Astrocyte (in vitro differentiated cells and primary cell): Measurements from ENCODE around the gene ZNF70. TPM values are rescaled to one million over a fixed set of nuclear protein-coding genes. Genes with fewer than 3 reads are reported as not detected.

Source experiments
- DNase-seq: peaks from one replicate; pipeline ENCODE4 v3.0.0-alpha.2; 2010; ENCODE audit warnings: low read depth
- FAIRE-seq: peaks from 2 replicates; lab custom pipeline; 2011; peaks lifted over from hg19 to GRCh38; lab: Jason Lieb, UNC
- H2AFZ ChIP-seq: 2 replicates; pipeline ENCODE4 v1.6.0; 2012; ENCODE audit warnings: low read depth, low read length, inconsistent platforms
- H3K27ac ChIP-seq: 2 replicates; pipeline ENCODE4 v1.5.1; 2011; ENCODE audit warnings: low read depth, low read length, inconsistent platforms
- H3K27me3 ChIP-seq: 2 replicates; pipeline ENCODE4 v1.6.0; 2011; ENCODE audit warnings: low read length, inconsistent platforms; ENCODE audit not compliant: insufficient read depth
- H3K36me3 ChIP-seq: 2 replicates; pipeline ENCODE4 v1.5.1; 2011; ENCODE audit warnings: low read length, inconsistent platforms; ENCODE audit not compliant: insufficient read depth
- H3K4me1 ChIP-seq: 2 replicates; pipeline ENCODE4 v1.5.1; 2011; ENCODE audit warnings: low read length, inconsistent platforms; ENCODE audit not compliant: insufficient read depth
- H3K4me2 ChIP-seq: 2 replicates; pipeline ENCODE4 v1.6.0; 2012; ENCODE audit warnings: low read length, inconsistent platforms
- H3K4me3 ChIP-seq: 2 replicates; pipeline ENCODE4 v1.5.1; 2011; ENCODE audit warnings: low read depth, mild to moderate bottlenecking, low read length, inconsistent platforms; ENCODE audit not compliant: insufficient read depth
- H3K79me2 ChIP-seq: 2 replicates; pipeline ENCODE4 v1.6.0; 2012; ENCODE audit warnings: mild to moderate bottlenecking, low read length, inconsistent platforms; ENCODE audit not compliant: insufficient read depth
- H3K9ac ChIP-seq: 2 replicates; pipeline ENCODE4 v1.6.0; 2012; ENCODE audit warnings: mild to moderate bottlenecking, low read length, inconsistent platforms
- H3K9me3 ChIP-seq: 2 replicates; pipeline ENCODE4 v1.5.1; 2012; ENCODE audit warnings: low read depth, mild to moderate bottlenecking, low read length, inconsistent platforms; ENCODE audit not compliant: insufficient read depth
- H4K20me1 ChIP-seq: 2 replicates; pipeline ENCODE4 v1.6.0; 2012; ENCODE audit warnings: low read length, inconsistent platforms; ENCODE audit not compliant: insufficient read depth
- H3K27ac Mint-ChIP-seq: one replicate; pipeline ENCODE4 v1.8.0; 2021; ENCODE audit warnings: mild to moderate bottlenecking, mixed read lengths; ENCODE audit not compliant: unreplicated experiment
- H3K27me3 Mint-ChIP-seq: one replicate; pipeline ENCODE4 v1.8.0; 2021; ENCODE audit warnings: low read depth, mixed read lengths; ENCODE audit not compliant: unreplicated experiment
- H3K36me3 Mint-ChIP-seq: one replicate; pipeline ENCODE4 v1.8.0; 2021; ENCODE audit warnings: low read depth, mixed read lengths; ENCODE audit not compliant: unreplicated experiment
- H3K4me1 Mint-ChIP-seq: one replicate; pipeline ENCODE4 v1.8.0; 2021; ENCODE audit warnings: low read depth, mixed read lengths; ENCODE audit not compliant: unreplicated experiment
- H3K4me3 Mint-ChIP-seq: one replicate; pipeline ENCODE4 v1.8.0; 2021; ENCODE audit warnings: mild to moderate bottlenecking, moderate library complexity, mixed read lengths; ENCODE audit not compliant: unreplicated experiment
- H3K9me3 Mint-ChIP-seq: one replicate; pipeline ENCODE4 v1.8.0; 2021; ENCODE audit warnings: mild to moderate bottlenecking, mixed read lengths; ENCODE audit not compliant: unreplicated experiment
- EZH2 ChIP-seq: IDR thresholded peaks from 2 replicates; pipeline ENCODE4 v1.6.1; 2012; ENCODE audit warnings: mild to moderate bottlenecking, low read length, inconsistent platforms; ENCODE audit not compliant: insufficient read depth
- total RNA-seq: library from RNA; stranded (reverse); gene quantifications from 2 replicates; pipeline ENCODE4 v1.2.1, GENCODE V29; 2021
- TF ChIP-seq, protein P1 (sequence below): IDR thresholded peaks from 2 replicates; pipeline ENCODE4 v1.5.1; 2011; ENCODE audit warnings: low read depth, mild to moderate bottlenecking, inconsistent platforms, low read length, moderate library complexity; ENCODE audit not compliant: insufficient read depth

Gene ZNF70
- total RNA-seq, 1 donor from 2014 or later = 8.8 TPM

GRCh38 chr22:23696326-23696851 is 54.5 kb downstream of the ZNF70 start:
- no peaks in the 10 kb centered on the region for H3K9me3 Mint-ChIP-seq
- Histone ChIP-seq H3K4me2 (no peak overlapping the region), H3K4me1 (peaks cover 16% of the 10 kb centered on the region), H2AFZ (no peak overlapping the region), H3K27me3 (no peaks in the 10 kb centered on the region), H3K79me2 (no peaks in the 10 kb centered on the region), H3K4me3 (no peak overlapping the region), H4K20me1 (peaks cover 25% of the 10 kb centered on the region), H3K9me3 (no peaks in the 10 kb centered on the region), H3K9ac (no peak overlapping the region), H3K27ac (no peak overlapping the region), H3K36me3 (peaks cover 12% of the 10 kb centered on the region)
- peaks cover 8% of the 10 kb centered on the region for H3K4me1 Mint-ChIP-seq
- FAIRE-seq (no peak), DNase-seq (peak; percentile 22)
- H3K4me3 Mint-ChIP-seq = no peak overlapping the region
- peaks cover 36% of the 10 kb centered on the region for H3K36me3 Mint-ChIP-seq
- TF ChIP-seq, protein P1, sequence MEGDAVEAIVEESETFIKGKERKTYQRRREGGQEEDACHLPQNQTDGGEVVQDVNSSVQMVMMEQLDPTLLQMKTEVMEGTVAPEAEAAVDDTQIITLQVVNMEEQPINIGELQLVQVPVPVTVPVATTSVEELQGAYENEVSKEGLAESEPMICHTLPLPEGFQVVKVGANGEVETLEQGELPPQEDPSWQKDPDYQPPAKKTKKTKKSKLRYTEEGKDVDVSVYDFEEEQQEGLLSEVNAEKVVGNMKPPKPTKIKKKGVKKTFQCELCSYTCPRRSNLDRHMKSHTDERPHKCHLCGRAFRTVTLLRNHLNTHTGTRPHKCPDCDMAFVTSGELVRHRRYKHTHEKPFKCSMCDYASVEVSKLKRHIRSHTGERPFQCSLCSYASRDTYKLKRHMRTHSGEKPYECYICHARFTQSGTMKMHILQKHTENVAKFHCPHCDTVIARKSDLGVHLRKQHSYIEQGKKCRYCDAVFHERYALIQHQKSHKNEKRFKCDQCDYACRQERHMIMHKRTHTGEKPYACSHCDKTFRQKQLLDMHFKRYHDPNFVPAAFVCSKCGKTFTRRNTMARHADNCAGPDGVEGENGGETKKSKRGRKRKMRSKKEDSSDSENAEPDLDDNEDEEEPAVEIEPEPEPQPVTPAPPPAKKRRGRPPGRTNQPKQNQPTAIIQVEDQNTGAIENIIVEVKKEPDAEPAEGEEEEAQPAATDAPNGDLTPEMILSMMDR = no peak
- no peak for TF ChIP-seq EZH2
- peak overlapping the region; percentile 47 for H3K27ac Mint-ChIP-seq
- H3K27me3 Mint-ChIP-seq = no peaks in the 10 kb centered on the region

- Histone ChIP-seq H3K4me3 (no peak overlapping the region), H3K4me2 (no peak overlapping the region), H3K27ac (no peak overlapping the region), H3K9ac (no peak overlapping the region), H3K9me3 (no peaks in the 10 kb centered on the region), H2AFZ (no peak overlapping the region), H3K79me2 (no peaks in the 10 kb centered on the region), H3K36me3 (peaks cover 12% of the 10 kb centered on the region), H3K4me1 (peaks cover 9% of the 10 kb centered on the region), H3K27me3 (no peaks in the 10 kb centered on the region), H4K20me1 (peaks cover 25% of the 10 kb centered on the region)
- peak overlapping the region; percentile 47 for H3K27ac Mint-ChIP-seq
- peaks cover 4% of the 10 kb centered on the region for H3K4me1 Mint-ChIP-seq
- H3K36me3 Mint-ChIP-seq = peaks cover 36% of the 10 kb centered on the region
- FAIRE-seq = no peak
- H3K9me3 Mint-ChIP-seq = no peaks in the 10 kb centered on the region
- TF ChIP-seq, protein P1 = no peak
- TF ChIP-seq EZH2 = no peak
- no peaks in the 10 kb centered on the region for H3K27me3 Mint-ChIP-seq
- DNase-seq = no peak
- no peak overlapping the region for H3K4me3 Mint-ChIP-seq
Observed at GRCh38 chr22:23695571-23696325, 55.2 kb downstream of the ZNF70 start.

DNA sequence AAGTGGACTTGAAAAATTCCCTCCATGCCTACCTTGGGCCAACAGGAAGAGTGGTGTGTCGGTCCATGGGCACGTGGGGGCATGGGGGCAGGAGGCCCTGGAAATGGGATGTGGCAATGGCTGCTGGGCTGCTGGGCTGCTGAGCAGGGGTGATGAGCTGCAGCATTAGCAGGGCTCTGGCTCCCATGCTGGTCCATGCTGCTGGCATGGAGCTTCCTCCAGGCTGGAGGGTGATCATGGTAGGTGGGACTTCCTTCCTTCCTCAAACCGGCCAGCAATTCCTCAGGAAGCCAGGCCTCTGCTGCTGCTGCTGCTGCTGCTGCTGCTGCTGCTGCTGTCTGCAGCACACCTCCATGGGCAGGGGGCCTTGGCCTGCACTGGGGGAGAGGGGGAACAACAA is 55.8 kb downstream of the ZNF70 start:
- no peak for DNase-seq
- Histone ChIP-seq H3K4me2 (no peak overlapping the region), H3K79me2 (no peaks in the 10 kb centered on the region), H3K9ac (no peak overlapping the region), H3K27me3 (no peaks in the 10 kb centered on the region), H3K36me3 (peaks cover 9% of the 10 kb centered on the region), H3K4me1 (peaks cover 6% of the 10 kb centered on the region), H4K20me1 (peaks cover 20% of the 10 kb centered on the region), H3K27ac (no peak overlapping the region), H2AFZ (no peak overlapping the region), H3K9me3 (no peaks in the 10 kb centered on the region), H3K4me3 (no peak overlapping the region)
- H3K9me3 Mint-ChIP-seq = no peaks in the 10 kb centered on the region
- H3K27ac Mint-ChIP-seq = no peak overlapping the region
- FAIRE-seq = no peak
- H3K4me1 Mint-ChIP-seq = peaks cover 2% of the 10 kb centered on the region
- H3K27me3 Mint-ChIP-seq = no peaks in the 10 kb centered on the region
- peaks cover 31% of the 10 kb centered on the region for H3K36me3 Mint-ChIP-seq
- no peak overlapping the region for H3K4me3 Mint-ChIP-seq
- TF ChIP-seq EZH2 = no peak
- TF ChIP-seq, protein P1 = no peak
